ENCODE results near the gene WRAP73.

DNA sequence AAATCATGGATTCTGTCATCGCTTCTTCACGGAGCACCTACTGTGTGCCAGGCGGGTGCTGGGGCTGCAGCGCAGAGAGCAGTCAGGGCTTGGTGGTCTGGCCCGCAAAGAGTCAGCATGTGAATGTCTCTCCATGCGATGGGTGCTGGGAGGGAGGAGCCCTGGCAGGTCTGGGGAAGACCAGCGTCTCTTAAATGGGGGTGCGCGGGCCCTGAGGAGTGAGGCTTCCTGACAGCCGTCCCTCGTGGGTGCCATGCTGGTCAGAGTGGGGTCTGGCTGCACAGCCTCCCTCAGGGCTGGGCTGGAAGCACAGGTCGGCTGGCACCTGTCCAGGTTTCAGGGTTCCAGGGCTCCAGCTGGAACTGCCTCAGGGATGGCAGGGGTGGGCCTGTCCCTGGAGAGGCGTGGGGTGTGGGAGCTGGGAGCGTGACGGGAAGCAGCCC is 20.9 kb upstream of the WRAP73 start:
- TF ChIP-seq, protein P1, sequence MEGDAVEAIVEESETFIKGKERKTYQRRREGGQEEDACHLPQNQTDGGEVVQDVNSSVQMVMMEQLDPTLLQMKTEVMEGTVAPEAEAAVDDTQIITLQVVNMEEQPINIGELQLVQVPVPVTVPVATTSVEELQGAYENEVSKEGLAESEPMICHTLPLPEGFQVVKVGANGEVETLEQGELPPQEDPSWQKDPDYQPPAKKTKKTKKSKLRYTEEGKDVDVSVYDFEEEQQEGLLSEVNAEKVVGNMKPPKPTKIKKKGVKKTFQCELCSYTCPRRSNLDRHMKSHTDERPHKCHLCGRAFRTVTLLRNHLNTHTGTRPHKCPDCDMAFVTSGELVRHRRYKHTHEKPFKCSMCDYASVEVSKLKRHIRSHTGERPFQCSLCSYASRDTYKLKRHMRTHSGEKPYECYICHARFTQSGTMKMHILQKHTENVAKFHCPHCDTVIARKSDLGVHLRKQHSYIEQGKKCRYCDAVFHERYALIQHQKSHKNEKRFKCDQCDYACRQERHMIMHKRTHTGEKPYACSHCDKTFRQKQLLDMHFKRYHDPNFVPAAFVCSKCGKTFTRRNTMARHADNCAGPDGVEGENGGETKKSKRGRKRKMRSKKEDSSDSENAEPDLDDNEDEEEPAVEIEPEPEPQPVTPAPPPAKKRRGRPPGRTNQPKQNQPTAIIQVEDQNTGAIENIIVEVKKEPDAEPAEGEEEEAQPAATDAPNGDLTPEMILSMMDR (IDR thresholded peaks at IDR 0.05; ENCODE audit: insufficient read depth, low read length, poor library complexity, severe bottlenecking) = no peak
- no peak for TF ChIP-seq EZH2phosphoT487 (conservative IDR thresholded peaks at IDR 0.05; ENCODE audit: low read length)
